Peyer's patch (tissue), 4 donors: Measurements from ENCODE around the gene LRRC75A.

Experiments
- CTCF ChIP-seq, 6 experiments: fragments of 450-650 bp in 4 of 6; fragments of 200-600 bp in 2 of 6; sonication (generic) in 1 of 6; IDR thresholded peaks; one replicate each; pipeline ENCODE4 v1.5.1; 2017 to 2019; ENCODE audit warnings: antibody characterized with exemption in 6 of 6, mild to moderate bottlenecking in 3 of 6, moderate library complexity in 1 of 6
- POLR2A ChIP-seq, 2 donors: fragments of 450-650 bp; IDR thresholded peaks; one replicate each; pipeline ENCODE4 v1.5.1; 2017; ENCODE audit warnings: antibody characterized with exemption in 2 of 2, mild to moderate bottlenecking in 2 of 2, moderate library complexity in 2 of 2

GRCh38 chr17:16461606-16461866 is 30.5 kb downstream of the LRRC75A start:
- TF ChIP-seq CTCF (IDR thresholded peaks at IDR 0.05) (no peak), POLR2A (IDR thresholded peaks at IDR 0.05) (no peak)
